WTC11 (cell line): ENCODE data around the gene ZNF718. TPM values are rescaled to one million over a fixed set of nuclear protein-coding genes. Genes with fewer than 3 reads are reported as not detected.

ENCODE experiments used
- ATF6 ChIP-seq: sonication (generic); formaldehyde crosslinking; IDR thresholded peaks from 2 replicates; pipeline ENCODE4 v1.8.1; 2023; ENCODE audit warnings: mild to moderate bottlenecking, missing genetic modification reagents
- CREM ChIP-seq: sonication (generic); formaldehyde crosslinking; IDR thresholded peaks from 2 replicates; pipeline ENCODE4 v1.8.1; 2022; ENCODE audit warnings: mild to moderate bottlenecking, missing genetic modification reagents, moderate library complexity
- E2F1 ChIP-seq: sonication (generic); formaldehyde crosslinking; IDR thresholded peaks from 2 replicates; pipeline ENCODE4 v1.8.0; 2022; ENCODE audit warnings: mild to moderate bottlenecking, missing genetic modification reagents
- E2F4 ChIP-seq: sonication (generic); formaldehyde crosslinking; IDR thresholded peaks from 2 replicates; pipeline ENCODE4 v1.8.1; 2022; ENCODE audit warnings: low read depth, mild to moderate bottlenecking, moderate library complexity, missing genetic modification reagents, borderline replicate concordance
- ELF4 ChIP-seq: sonication (generic); formaldehyde crosslinking; IDR thresholded peaks from 2 replicates; pipeline ENCODE4 v1.8.1; 2022; ENCODE audit warnings: low read depth, mild to moderate bottlenecking, moderate library complexity, missing genetic modification reagents
- FOXP1 ChIP-seq: sonication (generic); formaldehyde crosslinking; IDR thresholded peaks from 2 replicates; pipeline ENCODE4 v1.8.0; 2022; ENCODE audit warnings: missing genetic modification reagents, mild to moderate bottlenecking, moderate library complexity, borderline replicate concordance
- GRHL2 ChIP-seq: fragments of 250-450 bp; sonication (Bioruptor Pico); IDR thresholded peaks from 2 replicates; pipeline ENCODE4 v1.8.0; 2022; ENCODE audit warnings: mild to moderate bottlenecking, moderate library complexity; ENCODE audit not compliant: insufficient replicate concordance, severe bottlenecking
- NFATC4 ChIP-seq: fragments of 250-450 bp; sonication (Bioruptor Pico); IDR thresholded peaks from 2 replicates; pipeline ENCODE4 v1.9.0; 2021; ENCODE audit warnings: mild to moderate bottlenecking
- NR2C2 ChIP-seq: sonication (generic); formaldehyde crosslinking; IDR thresholded peaks from 2 replicates; pipeline ENCODE4 v1.8.0; 2022; ENCODE audit warnings: mild to moderate bottlenecking, missing genetic modification reagents
- SMAD3 ChIP-seq: sonication (generic); formaldehyde crosslinking; IDR thresholded peaks from 2 replicates; pipeline ENCODE4 v1.8.0; 2022; ENCODE audit warnings: missing genetic modification reagents, mild to moderate bottlenecking, borderline replicate concordance
- SMAD4 ChIP-seq: sonication (generic); formaldehyde crosslinking; IDR thresholded peaks from 2 replicates; pipeline ENCODE4 v1.8.0; 2022; ENCODE audit warnings: mild to moderate bottlenecking, missing genetic modification reagents
- SP1 ChIP-seq: sonication (generic); formaldehyde crosslinking; conservative IDR thresholded peaks from 2 replicates; pipeline ENCODE4 v1.8.1; 2022; ENCODE audit warnings: missing genetic modification reagents
- ZBTB21 ChIP-seq: sonication (generic); formaldehyde crosslinking; IDR thresholded peaks from 2 replicates; pipeline ENCODE4 v1.8.1; 2023; ENCODE audit warnings: mild to moderate bottlenecking, missing genetic modification reagents, borderline replicate concordance
- ZMAT4 ChIP-seq: fragments of 250-450 bp; sonication (Bioruptor Pico); IDR thresholded peaks from 2 replicates; pipeline ENCODE4 v1.9.0; 2021; ENCODE audit warnings: mild to moderate bottlenecking
- ZNF121 ChIP-seq: sonication (generic); formaldehyde crosslinking; IDR thresholded peaks from 2 replicates; pipeline ENCODE4 v1.8.0; 2023; ENCODE audit warnings: missing genetic modification reagents
- ZNF232 ChIP-seq: sonication (generic); formaldehyde crosslinking; IDR thresholded peaks from 2 replicates; pipeline ENCODE4 v1.8.0; 2022; ENCODE audit warnings: mild to moderate bottlenecking, missing genetic modification reagents
- ZNF263 ChIP-seq: sonication (generic); formaldehyde crosslinking; IDR thresholded peaks from 2 replicates; pipeline ENCODE4 v1.8.1; 2022; ENCODE audit warnings: low read depth, mild to moderate bottlenecking, moderate library complexity, missing genetic modification reagents
- ZNF281 ChIP-seq: sonication (generic); formaldehyde crosslinking; IDR thresholded peaks from 2 replicates; pipeline ENCODE4 v1.8.0; 2023; ENCODE audit warnings: mild to moderate bottlenecking, missing genetic modification reagents
- ZNF425 ChIP-seq: fragments of 250-450 bp; sonication (Bioruptor Pico); conservative IDR thresholded peaks from 2 replicates; pipeline ENCODE4 v1.9.0; 2021; ENCODE audit warnings: mild to moderate bottlenecking
- total RNA-seq: library from RNA; stranded (reverse); gene quantifications from 3 replicates; pipeline ENCODE4 v1.2.3, GENCODE V29; 2021
- TF ChIP-seq, protein P1 (sequence below): sonication (generic); formaldehyde crosslinking; IDR thresholded peaks from 2 replicates; pipeline ENCODE4 v1.8.1; 2022; ENCODE audit warnings: mild to moderate bottlenecking, moderate library complexity, missing genetic modification reagents
- TF ChIP-seq, protein P2 (sequence below): sonication (generic); formaldehyde crosslinking; IDR thresholded peaks from 2 replicates; pipeline ENCODE4 v1.8.0; 2022; ENCODE audit warnings: mild to moderate bottlenecking, missing genetic modification reagents

Gene ZNF718
- total RNA-seq, 1 experiment from 2014 or later: 12.5 TPM

- peak; percentile 89 for TF ChIP-seq FOXP1 (CRISPR knock-in tag)
- TF ChIP-seq ZMAT4: no peak
- no peak for TF ChIP-seq SMAD4
- TF ChIP-seq SP1 (CRISPR knock-in tag): no peak
- TF ChIP-seq GRHL2 (CRISPR knock-in tag): no peak
- TF ChIP-seq NFATC4: no peak
- TF ChIP-seq ATF6 (CRISPR knock-in tag): no peak
- TF ChIP-seq, protein P1, sequence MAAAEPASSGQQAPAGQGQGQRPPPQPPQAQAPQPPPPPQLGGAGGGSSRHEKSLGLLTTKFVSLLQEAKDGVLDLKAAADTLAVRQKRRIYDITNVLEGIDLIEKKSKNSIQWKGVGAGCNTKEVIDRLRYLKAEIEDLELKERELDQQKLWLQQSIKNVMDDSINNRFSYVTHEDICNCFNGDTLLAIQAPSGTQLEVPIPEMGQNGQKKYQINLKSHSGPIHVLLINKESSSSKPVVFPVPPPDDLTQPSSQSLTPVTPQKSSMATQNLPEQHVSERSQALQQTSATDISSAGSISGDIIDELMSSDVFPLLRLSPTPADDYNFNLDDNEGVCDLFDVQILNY (CRISPR knock-in tag): no peak
- no peak for TF ChIP-seq SMAD3
- TF ChIP-seq, protein P2, sequence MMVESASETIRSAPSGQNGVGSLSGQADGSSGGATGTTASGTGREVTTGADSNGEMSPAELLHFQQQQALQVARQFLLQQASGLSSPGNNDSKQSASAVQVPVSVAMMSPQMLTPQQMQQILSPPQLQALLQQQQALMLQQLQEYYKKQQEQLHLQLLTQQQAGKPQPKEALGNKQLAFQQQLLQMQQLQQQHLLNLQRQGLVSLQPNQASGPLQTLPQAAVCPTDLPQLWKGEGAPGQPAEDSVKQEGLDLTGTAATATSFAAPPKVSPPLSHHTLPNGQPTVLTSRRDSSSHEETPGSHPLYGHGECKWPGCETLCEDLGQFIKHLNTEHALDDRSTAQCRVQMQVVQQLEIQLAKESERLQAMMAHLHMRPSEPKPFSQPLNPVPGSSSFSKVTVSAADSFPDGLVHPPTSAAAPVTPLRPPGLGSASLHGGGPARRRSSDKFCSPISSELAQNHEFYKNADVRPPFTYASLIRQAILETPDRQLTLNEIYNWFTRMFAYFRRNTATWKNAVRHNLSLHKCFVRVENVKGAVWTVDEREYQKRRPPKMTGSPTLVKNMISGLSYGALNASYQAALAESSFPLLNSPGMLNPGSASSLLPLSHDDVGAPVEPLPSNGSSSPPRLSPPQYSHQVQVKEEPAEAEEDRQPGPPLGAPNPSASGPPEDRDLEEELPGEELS (CRISPR knock-in tag): no peak
- TF ChIP-seq ZNF281 (CRISPR knock-in tag): no peak
- TF ChIP-seq NR2C2 (CRISPR knock-in tag): no peak
- TF ChIP-seq ZNF425: no peak
- TF ChIP-seq ZNF263 (CRISPR knock-in tag): peak; percentile 99
- peak; percentile 92; the same call in 1 of the 2 replicates for TF ChIP-seq ELF4 (CRISPR knock-in tag)
- no peak for TF ChIP-seq ZNF232 (CRISPR knock-in tag)
- TF ChIP-seq E2F1 (CRISPR knock-in tag): no peak
- TF ChIP-seq E2F4 (CRISPR knock-in tag): no peak
- no peak for TF ChIP-seq ZBTB21
- TF ChIP-seq CREM: peak; percentile 49; the same call in 1 of the 2 replicates
- TF ChIP-seq ZNF121 (CRISPR knock-in tag): no peak
Observed at GRCh38 chr4:107444-108429, 16.6 kb upstream of the ZNF718 start (continued).
